GM18873 (cell line): ENCODE data around the gene PSME1.

Source experiments
- ATAC-seq: cut with Tn5 transposase; IDR thresholded peaks from one replicate; pipeline ENCODE4 v1.9.1; 2021; ENCODE audit warnings: mild to moderate bottlenecking, moderate library complexity, moderate number of reproducible peaks; ENCODE audit not compliant: unreplicated experiment, low FRiP score

PSME1 gene

GRCh38 chr14:24123424-24124417 is 12.3 kb upstream of the PSME1 start:
- ATAC-seq = peak; percentile 51

- no peak for ATAC-seq
Measured at GRCh38 chr14:24126939-24127338, 9.1 kb upstream of the PSME1 start.

GRCh38 chr14:24127673-24128072 is 8.3 kb upstream of the PSME1 start:
- no peak for ATAC-seq

GRCh38 chr14:24129410-24129998 is 6.5 kb upstream of the PSME1 start:
- no peak for ATAC-seq

- no peak for ATAC-seq
Measured at GRCh38 chr14:24130380-24130716, 5.6 kb upstream of the PSME1 start, which contains the start of gene FITM1. TSS of gene FITM1 (plus strand) at chr14:24130659. CDS start at chr14:24131564, 905 bp downstream.

- ATAC-seq = no peak
Measured at GRCh38 chr14:24130717-24131548, 5.1 kb upstream of the PSME1 start.

GRCh38 chr14:24131549-24131966 is 4.4 kb upstream of the PSME1 start:
- ATAC-seq = no peak

- no peak for ATAC-seq
Measured at GRCh38 chr14:24132061-24132685, 3.8 kb upstream of the PSME1 start.

GRCh38 chr14:24132976-24133375 is 3.0 kb upstream of the PSME1 start:
- no peak for ATAC-seq

- ATAC-seq = no peak
Measured at GRCh38 chr14:24133735-24134134, 2.3 kb upstream of the PSME1 start.

GRCh38 chr14:24135584-24135833 is 485 bp upstream of the PSME1 start:
- ATAC-seq = peak; percentile 5

- ATAC-seq = no peak
Measured at GRCh38 chr14:24136684-24137528, 912 bp downstream of the PSME1 start.

GRCh38 chr14:24137529-24138395 is 1.8 kb downstream of the PSME1 start:
- ATAC-seq = no peak

- ATAC-seq = no peak
Measured at GRCh38 chr14:24138396-24139271, 2.6 kb downstream of the PSME1 start.

- no peak for ATAC-seq
Measured at GRCh38 chr14:24139272-24139934, 3.4 kb downstream of the PSME1 start.

GRCh38 chr14:24141097-24141880 is 5.3 kb downstream of the PSME1 start, which contains the start of gene EMC9:
TSS of gene EMC9 (minus strand) at chr14:24141591. CDS start at chr14:24141304, 287 bp downstream.
- ATAC-seq = peak; percentile 83
